Fibroblast of skin of left quadriceps (primary cell): ENCODE measurements around the gene HTR3A.

Experiments
- DNase-seq, 2 experiments: peaks; one replicate each; pipeline ENCODE4 v3.0.0-alpha.2; 2013; ENCODE audit warnings: low read depth in 2 of 2

Gene HTR3A

GRCh38 chr11:114019046-114019445, 44.1 kb downstream of the HTR3A start:
- DNase-seq = no peak

- no peak for DNase-seq
These were observed 44.7 kb downstream of the HTR3A start for GRCh38 chr11:114019574-114019973.

GRCh38 chr11:114025329-114025907, 50.5 kb downstream of the HTR3A start:
- no peak for DNase-seq

- DNase-seq = no peak
These were observed 51.4 kb downstream of the HTR3A start for GRCh38 chr11:114026355-114026754.

GRCh38 chr11:114027391-114027790, 52.5 kb downstream of the HTR3A start:
- DNase-seq = no peak

GRCh38 chr11:114027926-114028325, 53.0 kb downstream of the HTR3A start:
- no peak for DNase-seq

- no peak for DNase-seq
These were observed 56.5 kb downstream of the HTR3A start for GRCh38 chr11:114031246-114031966.

- no peak for DNase-seq
These were observed 57.0 kb downstream of the HTR3A start for GRCh38 chr11:114031967-114032320.

GRCh38 chr11:114033066-114033465, 58.2 kb downstream of the HTR3A start:
- DNase-seq = no peak

GRCh38 chr11:114033572-114033971, 58.7 kb downstream of the HTR3A start:
- no peak for DNase-seq

- DNase-seq = no peak
These were observed 60.0 kb downstream of the HTR3A start for GRCh38 chr11:114034956-114035355.

GRCh38 chr11:114036147-114036811, 61.4 kb downstream of the HTR3A start:
- DNase-seq = peak in 1 of 2 experiments; percentile 12

- no peak for DNase-seq
These were observed 62.0 kb downstream of the HTR3A start for GRCh38 chr11:114036958-114037357.

- DNase-seq = no peak
These were observed 64.6 kb downstream of the HTR3A start for GRCh38 chr11:114039551-114039950.
